H1 (cell line): Measurements from ENCODE around the gene CMYA5. TPM values are rescaled to one million over a fixed set of nuclear protein-coding genes. Genes with fewer than 3 reads are reported as not detected.

ENCODE experiments used
- POLR2A ChIP-seq, 2 experiments: IDR thresholded peaks; 1 replicate in 1 of 2; 2 replicates in 1 of 2; pipeline ENCODE4 v1.6.1; 2011; ENCODE audit warnings: low read depth in 2 of 2, low read length in 2 of 2, mild to moderate bottlenecking in 2 of 2; ENCODE audit errors: control extremely low read depth in 1 of 2
- SIRT6 ChIP-seq: IDR thresholded peaks from one replicate; pipeline ENCODE4 v1.7.1; 2012; ENCODE audit warnings: low read length, inconsistent platforms
- ZNF274 ChIP-seq: IDR thresholded peaks from 2 replicates; pipeline ENCODE4 v1.7.0; 2012; ENCODE audit warnings: low read length, borderline replicate concordance; ENCODE audit errors: extremely low read depth
- polyA plus RNA-seq, 7 experiments: library from polyadenylated mRNA; depleted of rRNA in 3 of 7; stranded (reverse) in 5 of 7; unstranded in 2 of 7; fragments of >200 nt in 5 of 7; fragments of 200-250 nt in 2 of 7; gene quantifications; 1 replicate in 5 of 7; 2 replicates in 1 of 7; 4 replicates in 1 of 7; pipeline versions ENCODE4 v1.2.1 to v1.2.3, GENCODE V29; 2011 to 2013; ENCODE audit warnings: missing spikeins in 2 of 7, mixed read lengths in 2 of 7
- total RNA-seq: library from RNA; stranded (reverse); fragmentation: NEBNext Ultra II Directional; extraction: Animal tissue kit (Norgen Biotek cat#: 25700); gene quantifications from 2 replicates; pipeline ENCODE4 v1.2.1, GENCODE V29; 2021

The CMYA5 gene
- total and polyA plus RNA-seq, 2 of the 8 experiments (the other 6 are each of a cell fraction or from before 2014, with no cell fraction given) = 0.88 to 0.95 TPM

GRCh38 chr5:79691007-79691406 is 1.4 kb downstream of the CMYA5 start (continued):
- TF ChIP-seq ZNF274 (no peak), SIRT6 (no peak), POLR2A (IDR thresholded peaks at IDR 0.05; ENCODE audit: control extremely low read depth in 1 of 2, low read depth in 2 of 2, low read length in 2 of 2) (no peak)
